GM19099 (cell line): ENCODE data around the gene GLT1D1.

Experiments
- POLR2A ChIP-seq: IDR thresholded peaks from 3 replicates; pipeline ENCODE4 v1.6.1; 2011; ENCODE audit warnings: low read depth; ENCODE audit not compliant: insufficient read length; ENCODE audit errors: extremely low read depth

GLT1D1 gene

DNA sequence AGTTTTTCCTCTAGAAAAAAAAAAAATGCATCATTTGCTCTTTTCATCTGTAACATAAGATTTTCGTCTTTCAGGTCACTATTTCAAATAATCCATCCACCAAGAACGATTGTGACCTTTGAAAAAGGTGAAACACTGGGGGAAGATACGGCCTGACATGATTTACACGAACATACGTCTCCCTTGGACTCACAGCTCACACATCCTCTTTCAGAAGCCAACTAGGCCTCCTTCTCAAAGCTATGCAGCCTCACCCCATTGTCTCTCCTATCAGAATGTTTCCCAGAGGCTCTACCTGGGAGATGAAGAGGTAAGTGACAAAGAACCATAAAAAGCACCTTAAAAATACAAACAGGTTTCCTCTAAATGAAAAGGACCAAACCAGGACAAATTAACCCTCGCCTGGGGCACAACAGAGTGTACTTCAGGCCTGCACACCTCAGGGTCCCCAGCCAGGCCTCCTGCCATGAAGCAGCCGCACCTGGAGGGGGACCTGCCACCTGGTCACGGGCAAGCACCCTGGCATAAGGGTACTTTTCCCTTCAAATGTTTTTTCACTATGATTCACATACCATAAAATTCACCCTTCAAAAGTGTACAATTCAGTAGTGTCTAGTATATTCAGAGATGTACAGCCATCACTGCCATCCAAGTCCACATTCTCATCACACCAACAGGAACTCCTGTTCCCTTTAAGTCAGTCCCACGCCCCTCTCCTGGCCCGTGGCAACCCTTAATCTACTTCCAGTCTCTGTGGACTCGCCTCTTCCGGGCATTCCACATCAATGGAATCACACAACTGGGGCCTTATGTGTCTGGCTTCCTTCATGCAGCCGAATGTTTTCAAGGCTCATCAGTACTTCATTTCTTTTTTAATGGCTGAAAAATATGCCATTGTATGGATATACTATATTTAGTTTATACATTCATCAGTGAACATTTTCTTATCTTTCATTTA, 34.9 kb upstream of the GLT1D1 start:
- no peak for TF ChIP-seq POLR2A

GRCh38 chr12:128819293-128820144, 33.8 kb upstream of the GLT1D1 start:
- TF ChIP-seq POLR2A, result no peak

DNA sequence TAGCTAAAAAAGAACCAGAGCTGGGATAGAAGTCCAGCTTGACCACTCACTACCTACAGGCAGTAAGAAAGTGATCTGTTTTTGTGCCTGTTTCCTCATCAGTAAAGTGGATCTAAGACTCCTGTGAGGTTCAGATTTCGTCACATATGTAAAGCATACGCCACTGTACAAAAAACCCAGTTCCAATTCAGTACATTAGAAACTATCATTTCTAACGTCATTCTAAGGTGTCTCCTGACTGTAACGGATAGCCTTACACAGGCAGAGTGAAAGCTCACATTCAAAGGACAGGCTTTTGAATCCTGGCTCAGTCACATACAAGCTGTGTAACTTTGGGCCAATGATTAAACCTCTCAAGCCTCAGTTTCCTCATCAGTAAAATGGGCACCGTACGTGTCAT, 33.0 kb upstream of the GLT1D1 start:
- TF ChIP-seq POLR2A, result no peak

DNA sequence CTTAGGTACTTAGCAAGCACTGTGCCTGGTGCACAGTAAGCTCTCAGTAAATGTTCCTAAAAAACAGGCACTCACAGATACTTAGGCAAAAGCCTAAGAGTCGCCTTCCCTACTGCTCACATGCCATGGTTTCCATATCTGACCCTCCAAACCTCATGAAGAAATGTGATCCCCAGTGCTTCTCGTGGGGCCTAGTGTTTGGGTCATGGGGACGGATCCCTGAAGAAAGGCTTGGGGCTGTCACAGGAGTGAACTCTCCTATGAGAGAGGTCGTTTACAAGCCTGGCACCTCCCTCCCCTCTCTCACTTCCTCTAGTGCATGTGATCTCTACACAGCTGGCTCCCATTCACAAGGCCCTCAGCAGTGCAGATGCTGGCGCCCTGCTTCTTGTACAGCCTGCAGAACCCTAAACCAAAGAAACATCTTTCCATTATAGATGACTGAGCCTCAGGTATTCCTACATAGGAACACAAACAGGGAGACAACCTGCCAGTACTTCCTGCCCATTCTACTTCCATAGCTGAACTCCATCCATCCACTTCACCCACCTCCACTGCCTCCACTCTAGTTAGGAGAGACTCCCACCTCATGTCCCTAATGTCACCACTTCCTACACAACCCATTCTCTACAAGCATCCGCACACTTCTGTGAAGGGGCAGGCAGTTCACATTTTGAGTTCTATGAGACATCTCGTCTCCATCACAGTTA, 32.4 kb upstream of the GLT1D1 start:
- peak; percentile 59 for TF ChIP-seq POLR2A

- TF ChIP-seq POLR2A, result no peak
These were observed 29.9 kb upstream of the GLT1D1 start for GRCh38 chr12:128823216-128823915.

DNA sequence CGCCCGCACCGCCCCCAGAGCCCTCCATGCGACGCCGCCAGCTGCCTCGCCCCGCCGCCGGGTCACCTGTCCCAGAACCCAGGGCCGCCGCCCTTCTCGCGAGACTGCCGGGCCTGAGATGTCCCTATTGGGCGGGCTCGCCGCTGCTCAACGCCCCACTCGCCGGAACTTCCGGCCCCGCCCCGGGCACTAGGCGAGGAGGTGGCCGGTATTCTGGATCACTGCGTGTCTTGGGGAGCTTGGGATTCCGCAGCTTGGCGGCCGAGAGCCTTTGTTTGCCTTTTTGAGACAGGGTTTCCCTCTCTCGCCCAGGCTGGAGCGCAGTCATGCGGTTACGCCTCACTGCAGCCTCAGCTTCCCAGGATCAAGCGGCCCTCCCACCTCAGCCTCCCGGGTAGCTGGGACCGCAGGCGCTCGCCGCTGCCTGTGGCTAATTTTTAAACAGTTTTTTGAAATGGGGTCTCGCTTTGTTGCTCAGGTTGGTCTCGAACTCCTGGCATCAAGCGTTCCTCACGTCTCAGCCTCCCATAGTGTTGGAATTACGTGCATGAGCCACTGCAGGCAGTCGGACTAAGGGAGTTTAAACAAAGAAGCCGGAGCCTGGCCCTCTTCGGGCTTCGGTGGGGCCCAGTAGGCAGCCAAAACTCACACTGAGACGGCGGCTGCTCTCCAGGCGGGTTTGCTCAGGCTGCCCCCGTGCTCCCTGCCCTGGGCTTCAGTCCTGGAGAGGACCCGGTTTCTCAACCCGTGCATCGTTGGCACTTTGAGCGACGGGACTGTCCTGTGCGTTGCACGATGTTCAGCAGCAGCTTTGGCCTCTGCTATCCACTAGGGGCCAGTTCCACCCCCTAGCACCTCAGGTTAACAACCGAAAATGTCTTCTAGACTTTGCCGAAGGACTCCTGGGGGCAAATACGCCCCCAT, 29.1 kb upstream of the GLT1D1 start, which contains the start of gene SLC15A4:
Gene SLC15A4 (minus strand): TSS at position 43 of the 924 bp plus-strand sequence. CDS start 15 bp downstream, at position 28.
- TF ChIP-seq POLR2A, result peak; percentile 94

DNA sequence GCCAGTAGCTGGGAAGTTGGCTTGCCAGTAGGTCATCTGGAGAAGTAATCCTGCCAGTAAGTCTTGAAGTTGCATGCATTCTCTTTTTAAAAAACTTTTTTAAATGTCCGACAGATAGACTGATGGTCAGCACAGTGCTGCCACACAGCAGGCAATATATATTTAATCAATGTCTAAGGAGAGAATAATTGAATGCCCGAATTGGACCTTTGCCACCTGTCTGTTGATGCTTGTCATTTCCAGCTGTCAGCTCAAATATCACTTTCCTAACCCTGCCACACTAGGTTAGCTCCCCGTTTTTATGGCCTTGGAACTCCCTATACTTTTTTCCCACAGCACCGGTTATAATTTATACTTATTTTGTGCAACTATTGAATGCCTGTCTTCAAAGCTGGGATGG, 27.4 kb upstream of the GLT1D1 start:
- TF ChIP-seq POLR2A, result no peak

DNA sequence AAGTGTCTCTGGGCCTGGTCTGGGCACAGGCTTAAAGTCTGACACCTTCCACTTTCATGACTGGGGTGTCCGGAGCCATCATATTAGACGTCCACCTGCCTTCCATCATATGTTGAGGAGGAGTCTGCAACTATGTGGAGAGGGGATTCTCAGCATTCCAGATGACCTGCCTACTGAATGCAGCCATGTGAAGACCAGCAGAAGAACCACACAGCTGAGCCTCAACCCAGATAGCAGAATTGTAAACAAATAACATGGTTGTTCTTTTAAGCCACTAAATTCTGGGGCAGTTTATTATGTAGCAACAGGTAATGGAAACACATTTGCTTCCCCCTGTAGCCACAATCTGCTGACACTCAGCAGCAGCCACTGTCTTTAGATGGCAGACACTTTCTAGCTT, 25.6 kb upstream of the GLT1D1 start:
- no peak for TF ChIP-seq POLR2A

DNA sequence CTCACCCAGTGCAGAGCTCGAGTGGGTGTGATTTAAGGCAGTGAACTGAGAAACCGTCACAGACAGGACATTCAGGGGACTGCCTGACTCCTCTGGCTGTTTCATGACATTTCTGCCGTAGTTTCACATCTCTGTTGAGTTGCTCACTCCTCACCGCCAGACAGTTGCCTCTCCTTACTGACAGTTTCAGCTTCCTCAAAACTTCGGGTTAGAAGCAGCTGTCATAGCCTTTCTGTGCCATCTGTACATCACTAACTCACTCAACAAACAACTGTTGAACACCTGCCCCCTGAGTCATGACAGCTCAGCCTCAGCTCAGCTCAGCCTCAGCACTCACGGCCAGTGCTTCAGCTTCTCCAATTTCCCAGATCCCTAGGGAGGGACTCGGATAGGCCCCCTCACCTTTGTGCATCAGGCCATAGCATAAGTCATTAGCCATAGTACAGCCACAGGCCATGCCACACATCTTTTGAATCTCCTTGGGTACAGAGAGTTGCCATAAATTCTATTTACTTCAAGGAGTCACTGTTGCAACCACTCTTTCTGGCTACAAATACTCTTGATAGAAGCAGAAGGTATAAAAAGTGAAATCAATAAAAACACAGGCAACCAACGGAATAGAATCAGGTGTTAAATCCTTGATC, 23.3 kb upstream of the GLT1D1 start:
- no peak for TF ChIP-seq POLR2A

DNA sequence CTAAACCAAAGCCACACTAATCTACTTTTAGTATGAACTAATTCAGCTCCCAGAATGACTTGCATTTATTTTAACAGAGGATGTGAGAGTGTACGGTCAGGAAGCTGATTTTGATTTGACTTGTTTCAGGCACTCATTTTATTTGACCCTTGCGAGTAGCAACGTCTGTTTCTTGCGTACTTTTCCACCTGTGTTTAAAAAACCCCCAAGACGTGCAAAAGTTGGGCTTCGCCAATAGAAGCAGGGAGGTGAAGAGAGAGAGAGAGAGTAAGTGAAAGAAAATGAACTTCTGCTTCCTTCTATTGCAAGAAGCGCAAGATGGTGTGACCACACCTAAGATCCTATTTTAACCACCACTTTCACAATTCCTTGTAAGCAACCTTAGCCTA, 22.8 kb upstream of the GLT1D1 start:
- no peak for TF ChIP-seq POLR2A

- no peak for TF ChIP-seq POLR2A
These were observed 19.9 kb upstream of the GLT1D1 start for GRCh38 chr12:128833418-128833817.

- no peak for TF ChIP-seq POLR2A
These were observed 12.3 kb upstream of the GLT1D1 start for GRCh38 chr12:128840862-128841468.
